Activated naive CD4-positive, alpha-beta T cell treated with anti-CD3 and anti-CD28 coated beads, Interleukin-2, amount 50 U/mL, for 24 hours (primary cell): ENCODE measurements around the gene NPAS2.

Experiments used
- H3K27ac Mint-ChIP-seq: one replicate; pipeline ENCODE4 v1.8.0; 2021; ENCODE audit warnings: mild to moderate bottlenecking, mixed read lengths
- H3K27me3 Mint-ChIP-seq: one replicate; pipeline ENCODE4 v1.8.0; 2021; ENCODE audit warnings: mixed read lengths
- H3K36me3 Mint-ChIP-seq: one replicate; pipeline ENCODE4 v1.8.0; 2021; ENCODE audit warnings: mixed read lengths
- H3K4me1 Mint-ChIP-seq: one replicate; pipeline ENCODE4 v1.8.0; 2021; ENCODE audit warnings: mixed read lengths
- H3K4me3 Mint-ChIP-seq: one replicate; pipeline ENCODE4 v1.8.0; 2021; ENCODE audit warnings: mild to moderate bottlenecking, mixed read lengths
- H3K9me3 Mint-ChIP-seq: one replicate; pipeline ENCODE4 v1.8.0; 2021; ENCODE audit warnings: mixed read lengths

The NPAS2 gene

DNA sequence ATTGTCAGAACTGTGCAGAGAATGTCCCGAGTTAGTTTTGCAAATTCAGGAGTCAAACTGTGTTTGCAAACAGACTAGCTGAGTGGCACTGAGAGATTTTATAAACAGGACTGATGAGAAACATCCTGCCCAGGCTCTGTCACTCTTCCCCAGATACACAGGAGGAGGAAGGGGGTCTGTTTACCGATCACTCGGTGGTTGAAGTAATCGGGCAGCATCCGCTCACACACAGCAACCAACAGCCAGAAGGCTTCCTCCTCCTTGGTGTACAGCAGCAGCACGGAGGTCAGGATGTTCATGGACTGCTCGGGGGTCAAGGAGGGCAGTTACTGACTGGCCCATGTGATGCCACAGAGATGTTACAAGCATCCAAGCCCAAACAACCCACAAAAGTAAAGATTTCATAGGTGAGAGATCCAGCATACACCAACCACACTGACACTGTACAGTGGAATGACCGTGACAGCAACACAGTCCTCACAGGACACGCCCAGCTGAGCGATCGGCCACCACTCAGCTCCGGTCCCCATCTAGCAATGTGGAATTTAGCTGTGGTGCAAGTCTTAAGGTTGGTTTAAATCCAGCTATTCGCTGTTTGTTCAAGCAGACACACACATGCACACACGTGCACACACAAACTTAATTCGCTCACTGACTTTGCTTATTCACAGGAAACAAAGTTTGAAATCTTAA lies 212.3 kb downstream of the NPAS2 start:
- no peaks in the 10 kb centered on the region for H3K36me3 Mint-ChIP-seq
- no peaks in the 10 kb centered on the region for H3K27me3 Mint-ChIP-seq
- H3K27ac Mint-ChIP-seq = no peak overlapping the region
- no peak overlapping the region for H3K4me3 Mint-ChIP-seq
- no peaks in the 10 kb centered on the region for H3K4me1 Mint-ChIP-seq
- no peaks in the 10 kb centered on the region for H3K9me3 Mint-ChIP-seq

DNA sequence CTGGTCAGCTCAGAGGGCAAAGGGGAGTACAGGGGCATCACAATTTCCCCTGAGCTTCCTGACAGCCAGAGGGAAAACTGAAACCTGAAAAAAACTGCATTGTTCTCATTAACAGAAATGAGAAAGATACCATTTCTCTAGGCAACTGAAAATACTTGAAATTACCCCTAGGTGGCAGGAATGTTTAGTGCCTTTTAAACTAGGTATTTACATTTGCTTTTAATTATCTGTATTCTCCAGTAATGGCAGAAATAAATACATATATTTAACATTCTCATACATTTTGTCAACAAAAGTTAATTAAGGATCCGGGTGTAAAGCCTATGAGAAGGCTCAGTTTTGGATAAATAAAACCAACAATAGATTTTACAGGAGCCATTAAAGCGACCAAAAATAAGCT lies 216.6 kb downstream of the NPAS2 start:
- H3K27me3 Mint-ChIP-seq = no peaks in the 10 kb centered on the region
- no peaks in the 10 kb centered on the region for H3K4me1 Mint-ChIP-seq
- H3K27ac Mint-ChIP-seq = no peak overlapping the region
- H3K9me3 Mint-ChIP-seq = no peaks in the 10 kb centered on the region
- peaks cover 2% of the 10 kb centered on the region for H3K36me3 Mint-ChIP-seq
- H3K4me3 Mint-ChIP-seq = no peak overlapping the region

DNA sequence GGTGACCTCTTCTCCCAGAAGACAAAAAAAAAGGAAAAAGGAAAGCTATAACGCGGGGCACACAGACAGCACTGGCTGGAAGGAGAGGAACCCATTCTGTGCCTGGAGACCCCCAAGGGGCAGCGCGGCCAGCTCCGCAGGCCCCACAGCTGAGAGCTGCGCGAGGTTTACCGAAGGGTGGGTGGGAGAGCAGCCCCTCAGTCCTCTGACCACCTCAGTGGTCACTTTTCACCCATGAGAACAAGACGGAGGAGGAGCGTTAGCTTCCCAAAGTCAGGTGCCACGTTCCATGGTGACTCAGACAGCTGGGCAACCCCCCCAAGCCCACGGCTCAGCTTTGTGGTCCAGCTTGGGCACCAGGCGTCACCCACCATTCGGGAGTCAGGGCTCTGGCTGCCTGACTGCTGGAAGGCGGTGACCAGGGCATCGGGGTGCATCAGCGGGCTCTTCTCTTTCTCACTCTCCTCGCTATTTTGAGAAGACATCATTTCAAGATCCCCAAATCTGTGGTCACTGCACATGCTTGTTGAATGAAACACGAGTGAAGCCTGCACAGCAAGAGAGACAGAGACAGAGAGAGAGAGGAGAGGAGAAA lies 217.3 kb downstream of the NPAS2 start:
- Mint-ChIP-seq H3K9me3 (no peaks in the 10 kb centered on the region), H3K27ac (no peak overlapping the region), H3K36me3 (peaks cover 2% of the 10 kb centered on the region), H3K4me3 (no peak overlapping the region), H3K4me1 (no peaks in the 10 kb centered on the region), H3K27me3 (no peaks in the 10 kb centered on the region)

DNA sequence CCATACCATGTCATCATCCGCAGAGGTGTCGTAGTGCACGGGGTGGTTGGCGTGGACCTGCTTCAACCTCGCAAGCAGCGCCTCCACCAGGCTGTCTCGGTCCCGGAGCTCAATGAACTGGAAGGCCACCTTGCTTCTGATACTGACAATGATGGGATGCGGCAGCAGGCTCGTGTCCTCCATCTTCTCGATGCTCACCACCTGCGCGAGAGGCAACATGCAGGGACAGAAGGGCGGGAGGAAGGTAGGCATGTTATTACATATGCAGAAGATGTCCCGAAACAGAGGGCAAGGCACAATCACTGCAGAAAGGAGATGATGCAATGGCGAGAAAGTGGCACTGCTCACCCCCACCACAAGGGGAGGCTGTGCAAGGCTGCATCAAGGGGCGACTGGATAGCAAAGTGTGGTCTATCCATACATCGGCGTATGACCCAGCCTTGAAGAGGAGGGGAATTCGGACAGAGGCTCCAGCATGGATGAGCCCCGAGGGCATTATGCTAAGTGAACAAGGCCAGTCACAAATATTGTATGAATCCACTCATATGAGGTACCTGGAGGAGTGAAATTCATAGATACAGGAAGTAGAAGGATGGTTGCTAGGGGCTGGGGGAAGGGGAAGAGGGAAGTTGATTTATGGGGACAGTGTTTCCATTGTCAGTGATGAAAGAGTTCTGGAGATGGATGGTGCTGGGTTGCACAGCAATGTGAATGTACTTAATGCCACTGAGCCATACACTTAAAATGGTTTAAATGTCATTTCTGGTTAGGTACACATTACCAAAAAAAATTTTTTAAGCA lies 218.7 kb downstream of the NPAS2 start:
- peaks cover 2% of the 10 kb centered on the region for H3K36me3 Mint-ChIP-seq
- H3K4me1 Mint-ChIP-seq = no peaks in the 10 kb centered on the region
- H3K9me3 Mint-ChIP-seq = no peaks in the 10 kb centered on the region
- no peak overlapping the region for H3K4me3 Mint-ChIP-seq
- H3K27ac Mint-ChIP-seq = no peak overlapping the region
- H3K27me3 Mint-ChIP-seq = no peaks in the 10 kb centered on the region

DNA sequence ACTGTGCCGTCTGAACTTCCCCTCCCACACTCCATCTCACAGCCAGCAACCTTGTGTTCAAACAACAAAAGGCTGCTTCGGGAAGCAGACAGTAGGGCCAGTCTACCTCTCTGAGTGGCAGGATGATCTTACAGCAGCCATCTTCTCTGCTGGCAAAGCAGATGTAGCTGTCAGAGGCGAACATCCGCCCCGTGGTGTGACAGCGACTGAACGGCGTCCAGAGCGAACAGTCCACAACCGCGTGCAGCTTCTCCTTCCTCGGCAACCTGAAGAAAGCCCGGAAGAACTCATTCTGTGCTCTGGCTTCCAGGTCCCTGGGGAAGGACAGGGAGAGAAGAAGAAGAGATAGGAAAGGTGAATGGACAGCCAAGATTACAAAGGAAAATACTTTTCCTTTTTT lies 220.1 kb downstream of the NPAS2 start:
- H3K4me1 Mint-ChIP-seq = no peaks in the 10 kb centered on the region
- H3K36me3 Mint-ChIP-seq = peaks cover 2% of the 10 kb centered on the region

DNA sequence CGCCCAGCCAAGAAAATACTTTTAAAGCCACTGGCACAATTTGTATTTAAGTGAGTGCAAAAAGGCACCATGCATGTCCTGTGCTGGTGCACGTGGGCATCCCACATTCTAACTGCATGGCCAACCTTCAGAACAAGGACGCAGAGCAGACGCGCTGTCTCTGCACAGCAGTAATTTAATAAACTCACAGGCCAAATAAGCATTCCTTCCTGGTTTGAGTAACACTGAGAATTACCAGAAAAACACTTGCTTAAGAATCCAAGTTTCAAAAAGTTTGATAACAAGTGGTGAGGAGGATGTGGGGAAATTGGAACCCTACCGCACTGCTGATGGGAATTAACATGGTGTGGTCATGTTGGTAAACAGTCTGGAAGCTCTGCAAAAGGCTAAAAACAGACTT lies 220.8 kb downstream of the NPAS2 start:
- H3K27ac Mint-ChIP-seq = no peak overlapping the region
- H3K9me3 Mint-ChIP-seq = no peaks in the 10 kb centered on the region
- no peaks in the 10 kb centered on the region for H3K4me1 Mint-ChIP-seq
- peaks cover 2% of the 10 kb centered on the region for H3K36me3 Mint-ChIP-seq
- H3K4me3 Mint-ChIP-seq = no peak overlapping the region
- H3K27me3 Mint-ChIP-seq = no peaks in the 10 kb centered on the region

More for the DNA sequence above, 220.1 kb downstream of the NPAS2 start:
- no peak overlapping the region for H3K4me3 Mint-ChIP-seq
- H3K9me3 Mint-ChIP-seq = no peaks in the 10 kb centered on the region
- H3K27ac Mint-ChIP-seq = no peak overlapping the region
- no peaks in the 10 kb centered on the region for H3K27me3 Mint-ChIP-seq

DNA sequence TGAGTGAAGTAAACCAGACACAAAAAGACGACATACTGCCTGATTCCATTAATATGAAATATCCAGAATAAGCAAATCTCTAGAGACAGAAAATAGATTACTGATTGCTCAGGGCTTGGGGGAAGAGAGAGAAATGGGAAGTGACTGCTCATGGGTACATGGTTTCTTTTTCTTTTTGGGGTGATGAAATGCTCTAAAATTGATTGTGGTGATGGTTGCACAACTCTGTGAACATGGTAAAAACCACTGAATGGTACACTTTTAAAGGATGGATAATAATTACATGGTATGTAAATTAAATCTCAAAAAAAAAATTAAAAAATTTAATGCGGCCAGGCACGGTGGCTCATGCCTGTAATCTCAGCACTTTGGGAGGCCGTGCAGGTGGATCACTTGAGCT lies 221.5 kb downstream of the NPAS2 start:
- H3K4me3 Mint-ChIP-seq = no peak overlapping the region
- H3K9me3 Mint-ChIP-seq = no peaks in the 10 kb centered on the region
- no peak overlapping the region for H3K27ac Mint-ChIP-seq
- peaks cover 2% of the 10 kb centered on the region for H3K36me3 Mint-ChIP-seq
- no peaks in the 10 kb centered on the region for H3K27me3 Mint-ChIP-seq
- no peaks in the 10 kb centered on the region for H3K4me1 Mint-ChIP-seq

DNA sequence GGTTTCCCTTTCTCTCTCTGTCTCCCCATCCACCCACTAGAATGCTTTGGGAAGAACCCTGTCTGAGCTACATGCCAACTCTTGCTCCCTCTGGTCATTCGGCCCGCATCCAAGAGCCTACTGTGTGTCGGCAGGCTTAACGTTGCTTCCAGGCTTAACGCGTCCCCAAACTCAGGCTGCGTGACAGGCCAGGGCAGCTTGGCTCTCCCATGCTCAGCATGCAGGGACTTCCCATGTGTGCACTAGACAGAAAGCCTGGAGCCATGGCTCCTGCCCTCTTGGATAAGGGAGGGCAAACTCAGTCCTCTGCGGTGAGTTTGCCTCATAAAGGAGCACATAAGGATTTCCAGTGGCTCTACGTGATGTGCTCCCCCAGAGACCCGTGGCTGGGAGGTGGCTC lies 225.4 kb downstream of the NPAS2 start:
- Mint-ChIP-seq H3K4me3 (no peak overlapping the region), H3K4me1 (no peaks in the 10 kb centered on the region), H3K27ac (no peak overlapping the region), H3K36me3 (no peaks in the 10 kb centered on the region), H3K27me3 (no peaks in the 10 kb centered on the region), H3K9me3 (no peaks in the 10 kb centered on the region)
